ENCODE results near the gene PALLD.

The PALLD gene

DNA sequence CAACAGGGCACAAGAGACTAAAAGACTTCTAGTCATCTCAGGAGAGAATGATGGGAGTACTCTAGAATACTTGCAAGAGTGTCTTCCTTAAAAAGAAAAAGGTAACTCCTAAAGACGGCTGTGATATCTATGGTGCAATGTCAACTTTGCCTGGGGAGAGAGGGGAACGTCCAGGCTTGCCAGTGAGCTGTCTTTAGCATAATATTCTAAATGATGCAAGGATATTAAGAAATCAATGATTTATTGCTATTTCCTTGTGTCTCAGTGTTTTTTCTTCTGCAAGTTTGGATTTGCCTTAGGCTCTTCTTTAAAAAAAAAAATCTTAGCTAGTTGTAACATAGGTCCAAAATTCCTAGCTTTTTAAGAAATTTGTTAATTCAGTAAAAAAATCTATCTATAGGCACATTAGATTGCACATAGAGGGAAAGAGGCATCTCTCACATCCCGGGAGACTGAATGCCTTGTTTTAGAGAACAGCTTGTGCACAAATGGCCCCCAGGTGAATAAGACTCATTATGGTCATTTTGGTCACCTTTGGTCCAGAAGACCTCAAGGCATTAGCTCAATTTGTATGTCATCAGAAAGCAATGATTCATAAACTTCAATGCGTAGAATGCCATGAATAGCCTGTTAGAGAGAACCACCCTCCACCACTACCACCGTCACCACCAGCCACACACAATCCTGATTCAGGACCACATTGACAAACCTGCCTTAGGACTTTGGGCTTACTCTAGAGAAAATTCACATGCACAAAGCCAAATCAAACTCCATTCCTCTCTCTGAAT is 104.1 kb downstream of the PALLD start:
- DNase-seq: no peak

DNA sequence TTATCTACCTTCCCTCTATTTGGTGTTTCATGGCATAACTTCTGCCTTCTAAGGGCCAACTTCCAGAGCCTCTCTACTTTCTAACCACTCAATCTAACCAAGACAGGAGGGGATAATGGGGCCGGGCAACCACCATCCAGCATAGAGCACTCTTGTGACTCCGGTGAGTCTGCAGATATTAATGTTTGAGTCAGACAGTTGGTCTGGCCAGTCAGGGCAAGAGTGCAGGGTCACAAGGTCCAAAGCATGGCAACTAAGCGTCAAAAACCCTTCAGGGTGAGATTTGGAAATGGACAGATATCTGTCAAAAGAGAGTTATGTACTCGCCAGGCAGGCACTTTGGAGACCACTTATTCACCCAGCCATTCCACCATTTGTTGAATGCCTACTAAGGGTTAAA is 105.0 kb downstream of the PALLD start:
- no peak for DNase-seq

DNA sequence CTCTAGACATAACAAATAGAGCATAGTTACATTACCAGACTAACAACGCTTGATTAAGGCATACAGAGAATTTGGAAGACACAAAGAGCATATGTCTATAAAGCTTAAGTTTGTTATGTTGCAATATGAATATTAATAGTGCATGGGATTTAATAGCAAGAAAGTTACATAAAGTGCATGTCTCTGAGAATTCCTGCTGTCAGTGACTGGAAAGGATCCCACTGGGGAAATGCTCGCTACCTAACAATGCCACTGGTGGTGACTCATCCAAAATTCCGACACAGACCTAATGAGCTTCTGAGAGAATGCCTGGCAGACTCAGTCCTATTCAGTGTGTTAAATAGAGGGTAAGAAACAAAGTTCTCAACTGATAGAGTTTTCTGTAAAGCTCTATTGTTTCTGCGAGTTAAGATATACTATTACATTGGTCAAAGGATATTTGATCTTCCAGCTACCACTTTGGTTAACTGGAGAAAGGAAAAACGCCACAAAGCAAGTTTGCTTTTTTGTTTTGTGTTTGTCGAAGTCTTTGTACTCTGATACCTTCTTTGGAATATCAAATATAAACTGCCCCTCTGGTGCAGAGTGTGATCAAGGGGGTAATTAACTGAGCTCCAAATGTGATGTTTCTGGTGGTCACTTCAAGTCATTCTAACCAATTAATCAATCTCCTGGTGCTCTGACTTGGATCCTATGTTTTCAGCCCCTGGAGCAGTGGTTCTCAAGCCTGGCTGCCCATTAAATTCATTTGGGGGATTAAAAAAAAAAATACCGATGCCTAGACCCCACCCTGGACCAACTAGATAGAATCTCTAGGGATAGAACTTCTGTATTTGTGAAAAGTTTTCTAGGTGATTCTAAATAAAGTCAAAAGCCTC is 107.9 kb downstream of the PALLD start:
- DNase-seq: no peak

DNA sequence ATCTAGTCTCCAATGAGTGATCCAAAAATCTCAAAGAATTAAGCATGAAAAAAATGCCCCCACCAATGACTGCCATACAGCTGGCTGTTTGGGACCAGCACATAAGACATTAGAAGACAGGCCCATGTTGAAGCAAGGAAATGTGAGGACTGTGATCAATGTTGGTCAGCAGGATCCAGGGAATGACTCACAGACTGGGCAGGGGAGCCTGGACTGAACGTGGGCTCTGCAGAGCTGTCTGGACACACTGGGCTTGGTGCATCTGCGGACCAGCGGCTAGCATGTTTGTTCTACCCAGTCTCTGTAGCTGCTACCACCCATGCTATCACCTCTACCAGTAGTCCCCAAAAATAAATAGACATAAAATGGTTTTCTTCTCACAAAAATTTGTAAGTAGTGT is 108.6 kb downstream of the PALLD start:
- no peak for DNase-seq

DNA sequence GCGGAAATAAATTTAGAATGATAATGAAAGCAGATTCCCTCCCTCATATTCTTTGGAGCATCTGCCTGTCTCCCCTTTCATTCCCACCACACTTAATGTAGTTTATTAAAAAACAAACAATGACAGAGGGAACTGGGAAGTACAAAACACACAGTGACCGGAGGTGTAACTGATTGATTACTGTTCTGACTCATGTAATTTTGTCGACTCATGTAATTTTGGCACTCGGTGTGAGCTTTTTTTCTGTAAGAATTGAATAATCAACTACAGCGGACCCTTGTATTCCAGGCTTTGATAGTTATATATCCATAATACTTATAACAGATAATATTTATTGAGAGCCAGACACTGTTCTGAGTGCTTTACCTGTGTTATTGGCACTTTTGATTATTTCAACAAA is 110.4 kb downstream of the PALLD start:
- no peak for DNase-seq

DNA sequence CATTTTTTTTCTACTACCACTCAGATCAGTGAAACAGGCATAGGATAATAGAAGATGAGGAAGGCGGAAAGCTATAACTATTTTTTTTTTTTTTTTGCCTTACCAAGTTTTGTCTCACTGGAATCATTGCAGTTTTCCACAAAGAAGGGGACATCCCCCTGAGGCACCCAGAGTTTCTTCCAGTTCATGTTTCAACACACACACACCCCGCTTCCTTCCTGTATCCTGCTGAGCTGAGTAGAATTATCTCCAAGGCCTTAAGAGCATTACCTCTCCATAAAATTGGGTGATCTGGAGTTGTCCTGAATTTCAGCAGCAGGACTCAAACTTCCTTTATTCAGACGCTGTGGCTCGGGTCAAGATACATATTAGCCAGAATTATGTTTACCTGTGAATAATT is 111.9 kb downstream of the PALLD start:
- DNase-seq: no peak

DNA sequence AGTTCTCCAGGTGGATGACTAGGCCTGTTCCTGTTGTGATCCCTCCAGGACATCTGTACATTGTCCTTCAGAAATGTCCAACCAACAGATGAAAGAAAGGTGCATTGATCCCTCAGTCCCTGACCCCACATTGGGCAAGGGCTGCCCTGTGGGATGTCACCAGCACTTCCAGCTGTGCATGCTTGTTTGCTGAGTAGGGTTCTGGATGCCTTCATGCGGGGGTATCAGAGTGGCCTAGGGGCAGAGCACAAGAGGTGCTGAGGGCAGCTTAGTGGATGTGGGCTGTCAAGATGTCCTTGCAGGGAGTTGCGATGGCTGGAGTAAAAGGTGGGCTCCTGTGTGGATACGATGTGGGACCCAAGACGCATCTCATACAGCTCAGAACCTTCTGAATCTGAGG is 112.5 kb downstream of the PALLD start:
- DNase-seq: no peak

DNA sequence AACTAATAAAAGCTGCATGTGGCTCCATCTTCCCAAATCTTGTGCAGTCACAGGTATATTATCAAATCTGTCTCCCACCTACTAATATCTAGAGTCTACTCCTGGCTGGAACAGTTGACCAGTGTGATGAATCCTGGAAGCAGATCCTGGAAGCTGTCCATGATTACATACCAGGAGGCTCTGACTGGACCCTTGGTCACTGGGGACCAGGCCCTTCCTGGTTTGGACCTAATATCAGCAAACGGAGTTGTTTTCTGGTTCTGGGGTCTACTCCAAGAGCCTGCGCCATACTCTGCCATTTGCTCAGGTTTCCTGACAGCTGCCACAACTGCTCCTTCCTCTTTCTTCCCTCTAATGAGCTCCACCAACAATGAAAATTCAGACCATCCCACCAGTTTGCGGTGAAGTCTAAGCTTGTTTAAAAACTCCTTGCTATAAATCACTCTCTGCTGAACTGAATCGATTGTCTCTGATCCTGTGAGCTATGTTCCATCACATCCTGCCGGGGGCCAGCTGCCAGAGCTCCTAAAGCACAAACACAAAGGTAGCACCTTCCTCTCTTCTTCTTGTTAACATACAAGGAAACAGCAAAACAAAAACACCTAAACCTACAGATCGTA is 114.2 kb downstream of the PALLD start:
- no peak for DNase-seq

DNA sequence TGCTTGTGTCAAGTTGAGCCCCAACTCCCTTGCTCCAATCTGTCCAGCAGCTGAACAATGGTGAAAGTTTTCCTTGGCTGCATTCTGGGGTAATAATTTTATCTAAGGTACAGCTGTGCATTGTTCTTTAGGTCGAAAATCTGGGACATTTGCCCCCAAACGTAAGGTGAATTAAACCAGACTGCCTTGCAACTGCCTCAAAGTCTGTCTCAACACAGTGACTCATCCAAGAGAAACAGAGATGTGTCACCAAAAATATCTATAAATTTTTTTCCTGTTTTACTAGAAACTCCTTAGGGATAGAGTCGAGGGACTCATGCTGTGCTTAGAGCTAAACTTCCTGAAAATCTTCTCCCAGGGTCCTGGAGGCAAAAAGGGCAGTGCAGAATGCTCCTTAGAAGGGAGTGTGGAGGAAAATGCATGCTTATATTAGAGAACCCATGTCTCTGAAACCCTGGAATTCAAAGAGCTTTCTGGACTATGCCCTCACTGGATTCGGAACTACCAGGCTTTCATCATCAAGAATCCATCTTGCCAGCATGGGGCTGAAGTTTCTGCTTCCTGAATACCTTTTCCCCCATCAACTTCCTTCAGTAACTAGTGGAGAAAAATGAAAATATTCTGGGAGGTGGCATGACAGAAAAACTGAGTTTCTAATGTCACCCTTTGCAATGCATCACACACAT is 115.7 kb downstream of the PALLD start:
- DNase-seq: no peak

DNA sequence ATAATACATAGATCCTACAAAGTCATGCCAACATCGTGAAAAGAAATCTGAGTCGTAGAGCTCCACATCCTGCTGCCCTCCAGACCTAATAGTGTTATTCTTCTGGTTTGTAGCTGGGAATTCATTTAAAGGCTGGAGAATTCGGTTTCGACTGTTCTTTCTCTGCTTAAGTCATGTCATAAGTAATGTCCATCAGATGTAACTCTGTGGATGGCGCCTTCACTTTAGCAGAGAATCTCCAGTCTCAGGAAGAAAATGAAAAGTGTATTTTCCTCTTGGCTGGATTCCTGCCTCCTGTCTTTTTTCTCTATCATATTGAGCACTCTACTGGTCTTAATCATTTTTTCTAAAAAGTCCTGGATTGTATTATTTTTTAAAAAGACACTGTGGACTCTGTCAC is 117.0 kb downstream of the PALLD start:
- no peak for DNase-seq

DNA sequence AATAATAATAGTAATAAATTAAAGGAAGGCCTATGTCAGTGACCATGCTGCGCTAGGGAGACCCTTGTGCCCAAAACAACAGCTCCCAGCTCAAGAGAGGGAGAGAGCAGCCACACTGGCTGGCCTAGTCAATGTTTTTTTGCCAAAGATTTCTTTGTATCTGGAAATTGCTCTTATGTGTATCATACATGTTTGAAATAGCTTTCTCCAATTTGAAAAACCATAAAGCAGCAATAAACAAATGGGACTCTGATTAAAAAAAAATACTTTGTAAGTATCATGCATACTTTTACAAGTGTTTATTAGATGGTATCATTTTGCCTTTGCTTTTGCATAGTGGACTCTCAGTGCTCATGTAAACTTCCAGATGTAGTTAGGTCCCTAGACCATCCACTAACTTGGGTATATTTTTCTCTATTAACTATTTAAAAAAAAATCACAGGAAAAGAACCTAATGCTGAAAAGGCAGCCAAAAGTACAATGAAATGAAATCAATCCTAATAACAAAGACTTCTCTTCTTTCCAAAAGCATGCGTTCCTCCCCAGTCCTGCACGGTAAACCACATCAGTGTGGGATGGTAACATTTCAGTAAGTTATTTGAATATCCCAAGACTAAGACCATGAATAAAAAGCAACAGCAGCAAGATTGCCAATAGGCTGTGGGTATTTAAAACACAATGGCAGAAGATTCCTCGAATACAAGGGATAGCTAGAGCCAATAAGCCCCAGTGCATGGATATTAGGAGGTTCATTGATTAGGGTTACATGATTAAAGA is 117.6 kb downstream of the PALLD start:
- no peak for DNase-seq

DNA sequence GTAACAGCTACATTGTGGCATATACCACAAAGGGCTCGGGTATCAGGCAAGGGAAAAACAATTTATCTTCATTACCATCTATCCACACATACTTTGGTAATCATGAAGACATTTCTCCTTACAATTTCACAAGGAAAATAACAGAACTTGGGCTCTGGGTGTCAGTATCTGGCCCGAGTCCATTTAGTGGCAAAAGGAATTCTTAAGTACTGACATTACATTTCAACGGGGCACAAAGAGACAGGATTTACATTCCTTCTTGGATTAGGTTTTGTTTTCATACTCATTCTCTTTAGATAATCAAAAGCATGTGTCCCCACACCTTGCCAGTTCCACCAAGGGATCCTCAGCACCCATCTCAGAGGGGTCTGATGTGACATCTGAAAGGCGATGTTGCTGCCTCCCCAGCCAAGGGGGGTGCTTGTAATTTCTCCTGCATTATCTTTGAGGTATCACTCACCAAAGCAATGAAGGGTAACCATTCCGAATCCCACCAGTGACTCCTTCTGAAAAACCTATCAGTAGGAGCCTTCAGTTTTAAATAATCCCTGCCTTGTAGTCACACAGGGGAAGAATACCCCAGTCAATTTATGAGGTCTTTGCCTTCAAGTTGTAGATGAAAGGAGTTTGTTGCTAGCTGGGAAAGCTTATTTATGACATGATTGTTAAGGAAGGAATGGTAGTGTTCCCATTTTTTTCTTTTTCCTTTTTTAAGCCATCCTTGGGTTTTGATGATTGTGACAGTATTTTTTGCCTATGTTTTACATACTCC is 118.6 kb downstream of the PALLD start:
- DNase-seq: no peak

DNA sequence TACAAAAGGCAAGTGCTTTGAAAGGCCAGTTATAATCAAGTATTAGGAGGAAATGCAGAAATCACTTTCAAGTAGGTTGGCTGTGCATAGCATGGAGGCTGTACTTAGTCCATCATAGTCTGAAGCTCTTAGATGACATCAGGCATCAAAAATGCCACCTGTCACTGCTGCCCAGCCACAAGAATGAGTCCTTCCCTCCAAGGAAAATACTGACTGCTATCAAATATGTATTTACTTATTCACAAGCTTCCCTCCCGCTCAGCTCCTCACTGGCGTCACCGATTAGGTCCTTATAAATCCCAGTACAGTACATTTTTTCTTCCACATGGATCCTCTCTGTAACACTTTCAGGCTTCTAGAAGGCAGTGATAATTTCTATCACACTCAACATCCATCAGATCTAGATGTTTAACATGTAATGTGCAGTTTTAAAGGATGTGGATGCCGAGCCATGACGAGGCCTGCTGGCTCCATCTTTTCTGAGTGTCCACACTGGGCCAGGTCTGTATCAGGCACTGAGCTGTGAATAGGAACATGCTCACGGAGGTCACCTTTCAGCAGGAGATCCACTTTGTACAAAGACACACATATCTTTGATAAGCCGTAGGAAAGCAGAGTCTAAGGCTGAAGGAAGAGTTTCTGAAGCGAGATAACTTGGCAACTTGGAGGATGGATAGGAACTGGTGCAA is 121.9 kb downstream of the PALLD start:
- DNase-seq: no peak

DNA sequence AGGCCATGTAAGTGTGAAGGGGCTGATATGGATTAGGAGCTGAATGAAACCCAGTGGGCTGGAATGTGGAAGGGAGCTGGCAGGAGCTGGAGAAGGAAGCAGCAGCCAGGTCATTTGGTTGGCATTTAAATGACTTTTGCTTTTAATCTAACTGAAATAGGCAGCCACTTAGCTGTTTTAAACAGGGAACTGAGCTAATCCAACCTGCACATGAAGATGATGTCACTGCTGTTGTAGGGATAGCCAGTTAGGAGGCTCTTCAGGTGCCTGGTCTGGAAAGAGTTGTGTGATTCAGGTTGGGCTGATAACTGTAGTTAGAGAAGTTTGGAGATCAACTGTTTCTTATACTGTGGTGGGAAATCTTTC is 122.4 kb downstream of the PALLD start:
- no peak for DNase-seq

DNA sequence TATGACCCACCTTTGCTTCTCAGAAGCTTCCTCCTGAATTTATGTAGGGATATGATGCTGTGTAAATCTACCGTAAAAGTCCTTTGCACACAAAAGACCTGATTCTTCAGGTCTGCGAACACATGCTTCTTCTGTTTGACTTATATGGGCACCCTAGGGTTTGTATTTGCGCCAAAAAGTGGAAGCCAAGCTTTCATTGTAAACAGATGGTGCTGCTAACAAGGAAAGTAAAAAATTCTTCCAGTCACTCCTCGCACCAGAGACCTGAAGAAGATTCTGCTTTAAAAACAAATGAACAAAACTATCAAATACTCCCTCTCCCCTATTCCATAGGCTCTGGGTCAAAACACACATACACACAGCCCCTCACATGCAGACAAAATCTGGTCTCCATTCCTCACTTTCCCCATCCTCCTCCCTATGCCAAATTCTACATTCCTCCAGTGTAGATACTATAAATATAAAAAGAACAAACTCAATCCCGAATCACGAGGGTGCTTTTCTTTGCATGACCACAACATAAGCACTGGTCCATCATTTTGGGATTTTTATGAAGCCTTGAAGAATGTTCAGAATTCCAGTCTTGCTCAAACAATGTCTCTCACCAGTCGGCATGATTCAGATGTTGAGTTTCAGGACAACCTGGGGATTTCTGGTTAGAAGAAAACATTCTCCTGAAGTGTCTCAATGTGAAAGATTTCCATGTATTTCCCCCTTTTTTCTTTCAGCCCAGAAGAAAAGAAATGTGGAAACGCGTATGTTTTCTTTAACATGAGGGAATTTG is 125.1 kb downstream of the PALLD start:
- no peak for DNase-seq

DNA sequence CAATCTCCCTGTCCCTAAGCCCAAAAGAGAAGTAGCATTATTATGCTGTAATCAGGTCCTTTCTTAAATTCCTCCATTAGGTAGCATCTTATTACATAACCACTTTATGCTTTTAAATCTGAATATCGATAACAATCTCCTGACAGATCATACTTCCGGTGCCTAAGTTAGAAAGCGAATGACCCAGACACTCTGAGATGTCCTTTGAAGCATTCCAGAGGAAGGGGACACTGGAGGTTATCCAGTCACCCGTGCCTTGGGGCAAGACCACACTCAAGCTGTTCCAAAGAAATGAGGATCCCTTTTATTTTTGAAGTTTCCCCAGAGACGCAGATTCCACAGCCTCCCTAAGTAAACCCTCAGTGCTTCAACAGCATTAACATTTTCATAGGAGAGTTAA is 125.7 kb downstream of the PALLD start:
- DNase-seq: no peak

DNA sequence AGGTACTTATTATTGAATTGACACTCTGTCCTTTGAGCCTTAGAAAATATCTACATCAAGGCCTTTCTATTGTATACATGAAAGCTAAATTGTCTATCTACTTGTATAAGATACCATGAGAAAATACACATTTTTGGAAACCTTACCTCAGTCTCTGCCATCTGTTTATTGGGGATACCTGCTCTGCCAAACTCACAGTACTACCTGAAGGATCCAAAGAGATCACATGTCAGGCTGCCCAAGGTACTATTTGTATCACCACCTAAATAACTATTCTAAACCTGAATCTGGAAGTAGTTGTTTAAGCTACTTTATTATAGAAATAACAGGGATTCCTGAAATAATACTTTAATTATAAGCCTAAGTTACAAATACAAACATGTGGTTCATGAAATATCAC is 126.2 kb downstream of the PALLD start:
- DNase-seq: no peak

DNA sequence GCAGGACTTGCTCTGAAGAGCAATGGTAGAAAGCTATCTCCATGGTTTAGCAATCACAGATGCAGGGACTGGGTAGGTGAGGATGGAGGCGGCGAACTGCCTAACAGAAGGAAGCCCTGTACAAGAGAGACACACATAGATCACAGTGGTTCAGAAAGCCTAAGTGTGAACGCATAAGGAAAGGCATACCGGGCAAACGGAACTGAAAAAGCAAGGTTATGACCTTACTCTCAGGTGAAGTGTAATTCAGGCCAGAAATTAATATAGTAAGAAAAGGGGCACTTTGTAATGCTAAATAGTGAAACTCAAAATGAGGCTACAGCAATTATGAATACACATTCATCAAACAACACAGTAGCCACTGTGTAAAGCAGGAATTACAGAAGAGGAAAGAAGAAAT is 126.6 kb downstream of the PALLD start:
- no peak for DNase-seq

DNA sequence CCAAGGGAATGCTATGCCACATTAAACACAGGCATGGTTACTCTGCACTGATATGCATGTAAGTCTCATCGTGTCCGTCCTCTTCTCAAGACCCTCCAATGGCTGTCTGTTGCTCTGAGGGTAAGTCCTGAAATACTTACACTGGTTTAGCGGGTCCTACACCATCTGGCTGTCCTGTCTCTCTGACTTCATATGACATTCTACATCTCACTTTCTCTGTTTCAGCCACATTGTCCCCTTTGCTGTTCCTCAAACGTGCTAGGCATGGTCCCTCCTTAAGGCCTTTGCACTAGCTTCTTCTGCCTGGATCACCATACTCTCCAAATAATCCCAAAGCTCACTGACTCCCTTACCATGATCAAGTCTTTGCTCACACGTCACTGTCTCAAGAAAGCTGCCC is 131.4 kb downstream of the PALLD start:
- no peak for DNase-seq

DNA sequence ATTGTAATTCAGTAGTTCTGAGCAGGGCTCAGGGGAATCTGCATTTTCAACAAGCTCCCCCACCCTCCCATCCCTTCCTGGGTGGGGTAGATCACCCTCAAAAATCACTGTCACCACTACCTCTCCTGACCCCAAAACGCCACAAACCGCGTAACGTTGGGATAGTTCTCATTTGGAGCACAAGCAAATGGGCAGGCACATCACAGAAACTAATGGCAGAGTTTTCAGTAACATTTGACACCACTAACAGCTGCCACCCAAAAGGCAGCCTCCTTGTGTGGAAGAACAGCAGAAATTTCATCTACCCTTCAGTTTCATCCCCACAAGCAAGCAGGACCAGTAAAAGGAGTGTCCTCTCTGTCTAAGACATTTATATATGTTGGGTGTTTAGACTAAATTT is 132.7 kb downstream of the PALLD start:
- no peak for DNase-seq

Measured in activated CD4-positive, alpha-beta T cell treated with anti-CD3 and anti-CD28 coated beads, Interleukin-10, Interleukin-2, amounts not matched to agents 100 ng/mL and 50 ng/mL, durations not matched to agents 16 hours and 8 hours (primary cell).